Thoracic aorta (tissue), 2 donors: ENCODE data around the gene GTPBP8. TPM values are rescaled to one million over a fixed set of nuclear protein-coding genes. Genes with fewer than 3 reads are reported as not detected.
"Not testable (repeated sequence)": the region's sequence is repeated elsewhere in the genome, so short reads cannot be mapped to it uniquely, and the experiment has no call there.

ENCODE experiments used
- ATAC-seq: fragments of 150-250 bp; one replicate; pipeline ENCODE4 v1.8.0; 2017; ENCODE audit warnings: low read depth; ENCODE audit not compliant: insufficient number of reproducible peaks, low FRiP score
- DNase-seq: peaks from one replicate; pipeline ENCODE4 v3.0.0-alpha.2; 2020; ENCODE audit warnings: low spot score
- H3K27ac ChIP-seq, 2 donors: fragments of 200-600 bp; sonication (generic); 1 replicate in 1 of 2; 2 replicates in 1 of 2; pipeline ENCODE4 v1.5.1; 2016; ENCODE audit warnings: mild to moderate bottlenecking in 2 of 2, moderate library complexity in 2 of 2
- H3K27me3 ChIP-seq: fragments of 200-600 bp; sonication (generic); replicated peaks from 2 replicates; pipeline ENCODE4 v1.6.0; 2016; ENCODE audit warnings: mild to moderate bottlenecking; ENCODE audit not compliant: insufficient read depth
- H3K36me3 ChIP-seq: fragments of 200-600 bp; sonication (generic); one replicate; pipeline ENCODE4 v1.5.1; 2016
- H3K4me1 ChIP-seq, 2 donors: fragments of 200-600 bp; sonication (generic); 1 replicate in 1 of 2; 2 replicates in 1 of 2; pipeline versions ENCODE4 v1.5.1 to v1.6.0; 2016; ENCODE audit warnings: low read depth in 2 of 2, mild to moderate bottlenecking in 1 of 2; ENCODE audit not compliant: control insufficient read depth in 1 of 2
- H3K4me3 ChIP-seq: fragments of 200-600 bp; sonication (generic); 2 replicates; pipeline ENCODE4 v1.5.1; 2016; ENCODE audit warnings: mild to moderate bottlenecking
- H3K9me3 ChIP-seq: fragments of 200-600 bp; sonication (generic); 2 replicates; pipeline ENCODE4 v1.5.1; 2016
- total RNA-seq, 2 donors: library from RNA; depleted of rRNA; stranded (reverse); fragments of >200 nt; gene quantifications; one replicate each; pipeline versions ENCODE4 v1.1.0 to v1.2.3, GENCODE V29; 2016
- TF ChIP-seq, protein P1 (sequence below): fragments of 200-600 bp; sonication (generic); IDR thresholded peaks from one replicate; pipeline ENCODE4 v1.5.1; 2019; ENCODE audit warnings: antibody characterized with exemption

The GTPBP8 gene
- total RNA-seq, 2 donors from 2014 or later: 5.8 to 10.4 TPM

DNA sequence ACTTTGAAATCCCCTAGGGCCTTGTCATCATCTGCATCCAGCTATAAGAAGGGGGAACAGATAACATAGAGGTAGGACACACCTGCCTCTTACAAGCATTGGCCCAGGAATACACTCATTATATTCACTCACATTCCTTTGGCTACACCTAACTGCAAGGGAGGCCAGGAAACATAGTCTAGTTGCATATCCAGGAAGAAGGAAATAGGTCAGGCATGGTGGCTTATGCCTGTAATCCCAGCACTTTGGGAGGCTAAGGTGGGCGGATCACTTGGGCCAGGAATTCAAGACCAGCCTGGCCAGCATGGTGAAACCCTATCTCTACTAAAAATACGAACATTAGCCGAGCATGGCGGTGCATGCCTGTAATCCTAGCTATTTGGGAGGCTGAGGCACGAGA, 48.8 kb downstream of the GTPBP8 start:
- Histone ChIP-seq H3K4me3 (no peak overlapping the region), H3K36me3 (no peaks in the 10 kb centered on the region), H3K9me3 (no peaks in the 10 kb centered on the region), H3K27ac (no peak overlapping the region), H3K27me3 (no peaks in the 10 kb centered on the region), H3K4me1 (no peaks in the 10 kb centered on the region)
- no peak for ATAC-seq
- TF ChIP-seq, protein P1, sequence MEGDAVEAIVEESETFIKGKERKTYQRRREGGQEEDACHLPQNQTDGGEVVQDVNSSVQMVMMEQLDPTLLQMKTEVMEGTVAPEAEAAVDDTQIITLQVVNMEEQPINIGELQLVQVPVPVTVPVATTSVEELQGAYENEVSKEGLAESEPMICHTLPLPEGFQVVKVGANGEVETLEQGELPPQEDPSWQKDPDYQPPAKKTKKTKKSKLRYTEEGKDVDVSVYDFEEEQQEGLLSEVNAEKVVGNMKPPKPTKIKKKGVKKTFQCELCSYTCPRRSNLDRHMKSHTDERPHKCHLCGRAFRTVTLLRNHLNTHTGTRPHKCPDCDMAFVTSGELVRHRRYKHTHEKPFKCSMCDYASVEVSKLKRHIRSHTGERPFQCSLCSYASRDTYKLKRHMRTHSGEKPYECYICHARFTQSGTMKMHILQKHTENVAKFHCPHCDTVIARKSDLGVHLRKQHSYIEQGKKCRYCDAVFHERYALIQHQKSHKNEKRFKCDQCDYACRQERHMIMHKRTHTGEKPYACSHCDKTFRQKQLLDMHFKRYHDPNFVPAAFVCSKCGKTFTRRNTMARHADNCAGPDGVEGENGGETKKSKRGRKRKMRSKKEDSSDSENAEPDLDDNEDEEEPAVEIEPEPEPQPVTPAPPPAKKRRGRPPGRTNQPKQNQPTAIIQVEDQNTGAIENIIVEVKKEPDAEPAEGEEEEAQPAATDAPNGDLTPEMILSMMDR: no peak
- no peak for DNase-seq

DNA sequence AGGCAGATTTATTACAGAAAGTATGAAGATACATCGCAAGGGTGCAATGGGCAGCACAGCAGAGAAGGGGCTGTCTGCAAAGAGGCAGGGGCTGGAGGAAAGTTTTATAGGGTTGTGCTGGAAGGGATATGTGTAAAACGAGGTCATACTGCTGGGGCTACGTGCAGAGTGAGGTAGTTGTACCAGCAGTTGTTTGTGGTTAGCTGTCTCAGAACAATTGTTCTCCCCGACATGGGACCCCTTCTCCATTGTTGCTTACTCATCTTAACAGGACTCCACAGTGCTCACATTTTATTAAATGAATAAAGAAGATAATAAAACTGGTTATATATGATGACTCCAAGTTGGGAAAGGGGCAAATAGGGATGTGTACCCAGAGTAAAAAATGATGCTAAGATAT, 49.4 kb downstream of the GTPBP8 start:
- TF ChIP-seq, protein P1: no peak
- no peaks in the 10 kb centered on the region for H3K27me3 ChIP-seq
- no peak overlapping the region for H3K27ac ChIP-seq
- ATAC-seq (no peak), DNase-seq (no peak)
- H3K36me3 ChIP-seq: no peaks in the 10 kb centered on the region
- no peak overlapping the region for H3K4me3 ChIP-seq
- H3K4me1 ChIP-seq: no peaks in the 10 kb centered on the region
- H3K9me3 ChIP-seq: no peaks in the 10 kb centered on the region

DNA sequence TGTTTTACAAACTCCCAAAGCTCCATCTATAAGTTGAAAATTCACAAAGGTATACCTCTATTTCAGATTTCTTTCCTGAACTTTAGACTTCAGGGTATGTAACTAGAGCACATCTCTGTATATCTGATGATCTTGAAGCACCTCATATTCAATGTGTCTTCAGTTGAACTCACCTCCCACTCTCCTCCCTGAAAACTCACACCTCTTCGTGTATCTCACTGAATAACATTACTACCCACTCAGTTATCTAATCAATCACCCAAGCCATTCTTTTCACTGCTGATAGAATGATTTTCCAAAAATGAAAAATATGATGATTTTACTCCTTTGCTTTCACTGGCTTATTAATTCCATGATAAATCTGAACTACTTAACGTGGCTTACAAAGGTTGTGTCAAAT, 52.9 kb downstream of the GTPBP8 start:
- no peak for ATAC-seq
- Histone ChIP-seq H3K4me3 (no peak overlapping the region), H3K4me1 (no peaks in the 10 kb centered on the region), H3K36me3 (no peaks in the 10 kb centered on the region), H3K27ac (no peak overlapping the region), H3K9me3 (no peaks in the 10 kb centered on the region), H3K27me3 (no peaks in the 10 kb centered on the region)
- TF ChIP-seq, protein P1: no peak
- DNase-seq: no peak

DNA sequence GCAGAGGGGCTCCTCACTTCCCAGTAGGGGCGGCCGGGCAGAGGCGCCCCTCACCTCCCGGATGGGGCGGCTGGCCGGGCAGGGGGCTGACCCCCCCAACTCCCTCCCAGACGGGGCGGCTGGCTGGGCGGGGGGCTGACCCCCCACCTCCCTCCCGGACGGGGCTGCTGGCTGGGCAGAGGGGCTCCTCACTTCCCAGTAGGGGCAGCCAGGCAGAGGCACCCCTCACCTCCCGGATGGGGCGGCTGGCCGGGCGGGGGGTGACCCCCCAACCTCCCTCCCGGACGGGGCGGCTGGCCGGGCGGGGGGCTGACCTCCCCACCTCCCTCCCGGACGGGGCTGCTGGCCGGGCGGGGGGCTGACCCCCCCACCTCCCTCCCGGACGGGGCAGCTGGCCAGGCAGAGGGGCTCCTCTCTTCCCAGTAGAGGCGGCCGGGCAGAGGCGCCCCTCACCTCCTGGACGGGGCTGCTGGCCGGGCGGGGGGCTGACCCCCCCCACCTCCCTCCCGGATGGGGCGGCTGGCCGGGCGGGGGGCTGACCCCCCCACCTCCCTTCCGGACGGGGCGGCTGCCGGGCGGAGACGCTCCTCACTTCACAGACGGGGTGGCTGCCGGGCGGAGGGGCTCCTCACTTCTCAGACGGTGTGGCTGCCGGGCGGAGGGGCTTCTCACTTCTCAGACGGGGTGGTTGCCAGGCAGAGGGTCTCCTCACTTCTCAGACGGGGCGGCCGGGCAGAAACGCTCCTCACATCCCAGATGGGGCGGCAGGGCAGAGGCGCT, 55.6 kb downstream of the GTPBP8 start:
- not testable (repeated sequence) for H3K4me1 ChIP-seq, ATAC-seq, H3K27ac ChIP-seq, H3K4me3 ChIP-seq, H3K27me3 ChIP-seq, H3K9me3 ChIP-seq, H3K36me3 ChIP-seq, DNase-seq

DNA sequence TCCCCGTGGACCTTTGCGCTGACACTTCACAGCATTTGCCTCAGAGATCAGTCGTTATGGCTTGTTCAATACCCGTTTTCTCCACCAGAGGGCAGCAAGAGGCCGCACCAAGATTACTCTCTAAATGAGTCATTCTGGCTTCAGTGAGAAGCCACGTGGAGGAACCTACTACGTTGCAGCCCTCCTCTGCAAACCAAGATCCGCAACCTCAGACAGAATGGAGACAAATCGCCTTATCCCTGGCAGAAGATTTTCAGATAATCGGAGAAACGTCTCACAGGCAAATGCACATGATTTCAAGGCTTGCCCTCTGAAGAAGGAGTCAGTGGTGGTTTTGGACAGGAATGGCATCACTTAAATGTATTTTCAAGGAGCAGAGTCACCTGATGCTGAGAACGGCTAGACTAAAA, 60.5 kb downstream of the GTPBP8 start:
- Histone ChIP-seq H3K9me3 (no peaks in the 10 kb centered on the region), H3K27ac (no peak overlapping the region), H3K4me3 (peak overlapping the region; percentile 60), H3K27me3 (no peaks in the 10 kb centered on the region), H3K4me1 (peaks cover 3 to 11% of the 10 kb centered on the region in 2 donors), H3K36me3 (no peaks in the 10 kb centered on the region)
- TF ChIP-seq, protein P1: peak; percentile 96
- DNase-seq (peak; percentile 61), ATAC-seq (peak; percentile 99)

Other genes starting within 250 kb of the GTPBP8 start
- not detected for gene CD200R1L, start 144.1 kb upstream of the GTPBP8 start, total RNA-seq
- gene CD200R1, start 15.9 kb upstream of the GTPBP8 start, total RNA-seq: 1 to 10 TPM; 2.6 to 3.2 TPM
- 10 to 100 TPM; 23.4 to 33.4 TPM for gene BOC, start 220.6 kb downstream of the GTPBP8 start, total RNA-seq